ENCODE data around the gene CD320. TPM values are rescaled to one million over a fixed set of nuclear protein-coding genes. Genes with fewer than 3 reads are reported as not detected.
A peak's percentile ranks its signal among the peaks of the same experiment; 100 is the strongest.
"Not testable (repeated sequence)": the region's sequence is repeated elsewhere in the genome, so short reads cannot be mapped to it uniquely, and the experiment has no call there.

The CD320 gene
- polyA plus RNA-seq, 10 donors: 15.8 to 27.2 (median 19.7) TPM

DNA sequence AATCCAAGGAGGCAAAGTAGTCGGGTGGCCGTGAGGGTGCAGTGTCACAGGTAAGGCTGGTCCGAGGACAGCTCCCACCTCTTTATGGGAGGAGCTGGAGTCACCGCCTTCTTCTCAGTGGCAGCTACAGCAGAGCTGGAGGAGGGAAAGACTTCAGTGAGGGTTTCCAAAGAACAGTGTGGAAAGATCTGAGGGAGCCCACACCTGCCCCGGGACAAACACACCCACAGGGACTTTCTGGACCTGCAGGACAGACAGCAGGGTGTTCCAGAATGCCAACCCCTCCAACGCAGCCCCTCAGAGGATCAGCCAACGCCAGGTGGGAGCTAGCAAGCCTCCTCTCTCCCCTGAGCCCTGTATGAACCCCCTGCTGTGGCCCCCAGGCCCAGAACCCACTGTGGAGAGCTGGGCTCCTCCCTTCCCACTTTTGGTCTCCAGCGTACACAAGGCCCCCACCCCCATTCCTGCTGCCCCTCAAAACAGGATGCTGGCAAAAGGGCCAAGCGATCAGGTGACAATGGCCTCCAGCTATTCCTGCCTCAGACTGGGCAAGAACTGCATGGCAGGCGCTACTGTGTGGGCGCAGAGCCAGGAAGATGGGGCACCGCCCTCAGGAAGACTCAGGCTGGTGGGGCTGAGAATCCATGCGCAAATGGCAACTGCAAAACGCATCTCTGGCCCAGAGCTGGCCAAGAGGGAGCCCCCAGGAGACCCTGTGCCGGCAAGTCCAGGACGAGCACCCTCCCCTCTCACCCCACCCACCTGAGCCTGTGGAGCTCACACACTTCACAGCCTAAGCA, 3.5 kb upstream of the CD320 start:
- DNase-seq: no peak

GRCh38 chr19:8310342-8311055, 2.3 kb upstream of the CD320 start:
- DNase-seq: no peak

DNA sequence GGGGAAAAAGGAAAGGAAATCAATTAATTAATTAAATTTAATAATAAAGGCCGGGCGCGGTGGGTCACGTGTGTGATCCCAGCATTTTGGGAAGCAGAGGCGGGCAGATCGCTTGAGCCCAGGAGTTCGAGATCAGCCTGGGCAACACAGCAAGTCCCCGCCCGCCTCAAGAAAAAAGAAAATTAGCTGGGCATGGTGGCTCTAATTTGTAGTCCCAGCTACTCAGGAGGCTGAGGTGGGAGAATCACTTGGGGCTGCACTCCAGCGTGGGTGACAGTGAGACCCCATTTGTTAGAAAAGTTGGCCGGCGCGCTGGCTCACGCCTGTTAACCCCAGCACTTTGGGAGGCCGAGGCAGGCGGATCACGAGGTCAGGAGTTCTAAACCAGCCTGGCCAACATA, 733 bp upstream of the CD320 start:
- no peak for DNase-seq

- DNase-seq: no peak
Observed at GRCh38 chr19:8307400-8307964, 676 bp downstream of the CD320 start.

GRCh38 chr19:8306235-8307054, 1.7 kb downstream of the CD320 start:
- DNase-seq: peak in 1 of 3 donors; percentile 1

- DNase-seq: no peak
Observed at GRCh38 chr19:8305798-8306197, 2.4 kb downstream of the CD320 start.

DNA sequence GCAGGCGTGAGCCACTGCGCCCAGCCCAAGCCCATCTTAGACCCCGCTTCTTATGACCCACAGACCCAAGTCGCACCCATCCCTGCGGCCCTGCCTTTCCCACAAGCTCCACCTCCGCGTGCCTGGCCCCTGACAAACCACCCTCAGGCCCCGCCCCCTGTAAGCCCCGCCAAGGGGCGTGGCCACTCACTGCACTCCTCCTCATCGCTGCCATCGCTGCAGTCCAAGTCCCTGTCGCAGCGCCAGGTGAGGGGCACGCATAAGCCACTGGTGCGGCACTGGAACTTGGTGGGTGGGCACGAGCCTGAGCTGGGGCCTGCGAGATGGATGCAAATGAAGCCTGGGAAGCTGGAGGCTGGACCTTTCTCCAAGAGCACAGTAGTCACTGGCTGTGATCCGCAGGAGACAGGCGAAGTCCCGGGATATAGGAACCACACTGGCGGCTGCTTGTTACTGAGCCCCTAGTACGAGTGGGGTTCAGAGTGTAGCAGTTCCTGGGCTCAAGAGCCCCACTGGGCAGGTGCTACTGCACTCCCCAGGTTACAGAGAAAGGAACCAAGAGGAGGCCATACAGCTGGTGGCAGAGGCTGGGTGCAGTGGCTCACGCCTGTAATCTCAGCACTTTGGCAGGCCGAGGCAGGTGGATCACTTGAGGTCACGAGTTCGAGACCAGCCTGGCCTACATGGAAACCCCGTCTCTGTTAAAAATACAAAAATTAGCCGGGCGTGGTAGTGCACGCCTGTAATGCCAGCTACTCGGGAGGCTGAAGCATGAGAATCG, 3.1 kb downstream of the CD320 start:
- no peak for DNase-seq

DNA sequence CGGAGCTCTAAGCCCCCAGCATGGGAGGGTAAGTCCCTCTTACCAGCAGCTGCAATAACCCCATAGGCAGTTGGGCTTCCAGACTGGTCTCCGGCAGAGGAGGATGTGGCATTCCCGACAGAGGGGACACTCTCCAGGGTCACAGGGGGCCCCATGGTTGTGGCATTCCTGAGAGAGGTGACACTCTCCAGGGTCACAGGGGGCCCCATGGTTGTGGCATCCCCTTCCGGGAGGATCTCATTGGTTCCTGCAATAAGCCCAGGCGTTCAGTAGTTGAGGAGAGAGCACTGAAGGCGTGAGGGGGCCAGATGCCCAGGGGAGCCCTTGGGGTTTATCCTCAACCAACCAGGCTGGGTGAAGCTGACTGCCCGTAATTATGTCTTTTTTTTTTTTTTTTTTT, 5.4 kb downstream of the CD320 start:
- no peak for DNase-seq

DNA sequence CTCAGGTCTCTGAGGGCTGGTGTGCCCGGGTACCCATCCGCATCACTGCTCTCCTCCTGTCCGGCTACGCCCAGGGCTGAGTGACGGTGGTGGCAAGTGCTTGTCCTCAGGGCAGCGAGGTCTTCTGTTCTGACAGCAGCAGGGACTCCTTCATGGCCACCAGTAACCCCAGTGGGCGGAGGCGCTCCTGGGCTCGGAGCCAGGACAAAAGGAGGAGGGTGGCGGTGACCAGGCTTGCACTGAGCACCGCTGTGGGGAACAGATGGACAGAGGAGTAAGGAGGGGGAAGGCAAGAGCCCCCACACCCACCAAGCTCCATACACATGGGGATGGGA, 5.8 kb downstream of the CD320 start:
- peak in 1 of 3 donors; percentile 12 for DNase-seq

- DNase-seq: not testable (repeated sequence)
Observed at GRCh38 chr19:8291337-8291736, 16.8 kb downstream of the CD320 start.

DNA sequence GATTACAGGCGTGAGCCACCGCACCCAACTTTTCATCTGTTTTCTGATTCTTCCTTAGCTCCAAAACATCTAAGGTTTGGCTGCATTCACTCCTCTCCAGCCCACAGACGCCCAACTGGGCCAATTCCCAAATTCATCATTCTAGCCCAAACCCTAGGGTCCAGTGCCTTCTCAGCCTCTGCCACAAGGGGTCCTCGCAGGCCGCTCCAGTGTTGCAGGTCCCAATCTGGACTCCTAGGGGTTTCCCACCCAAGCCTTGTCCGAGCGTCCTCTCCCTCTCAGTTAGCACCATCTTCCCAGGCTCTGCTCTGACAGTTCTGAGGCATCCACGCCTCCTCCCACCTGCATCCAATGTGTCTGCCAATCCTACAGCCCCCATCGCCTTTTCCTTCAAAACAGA, 31.6 kb downstream of the CD320 start:
- not testable (repeated sequence) for DNase-seq

GRCh38 chr19:8269724-8270123, 38.4 kb downstream of the CD320 start:
- no peak for DNase-seq

DNA sequence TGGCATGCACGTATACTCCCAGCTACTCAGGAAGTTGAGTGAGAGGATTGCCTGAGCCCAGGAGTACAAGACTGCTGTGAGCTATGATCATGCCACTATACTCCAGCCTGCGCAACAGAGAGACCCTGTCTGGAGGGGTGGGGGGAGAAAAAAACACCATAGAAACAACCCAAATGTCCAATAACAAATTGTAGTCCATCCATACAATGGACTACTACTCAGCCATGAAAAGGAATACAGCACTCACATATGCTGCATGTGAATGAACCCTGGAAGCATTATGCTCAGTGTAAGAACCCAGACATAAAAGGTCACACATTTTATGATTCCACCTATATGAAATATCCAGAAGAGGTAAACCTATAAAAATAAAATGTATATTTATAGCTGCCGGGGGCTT, 42.3 kb downstream of the CD320 start:
- DNase-seq: no peak

DNA sequence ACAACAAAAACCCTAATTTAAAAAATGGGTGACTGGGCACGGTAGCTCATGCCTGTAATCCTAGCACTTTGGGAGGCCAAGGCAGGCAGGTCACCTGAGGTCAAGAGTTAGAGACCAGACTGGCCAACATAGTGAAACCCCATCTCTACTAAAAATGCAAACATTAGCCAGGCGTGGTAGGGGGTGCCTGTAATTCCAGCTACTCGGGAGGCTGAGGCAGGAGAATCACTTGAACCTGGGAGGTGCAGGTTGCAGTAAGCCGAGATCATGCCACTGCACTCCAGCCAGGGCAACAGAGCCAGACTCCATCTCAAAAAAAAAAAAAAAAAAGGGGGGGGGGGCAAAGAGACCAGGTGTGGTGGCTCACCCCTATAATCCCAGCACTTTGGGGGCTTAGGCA, 43.9 kb downstream of the CD320 start:
- not testable (repeated sequence) for DNase-seq

DNA sequence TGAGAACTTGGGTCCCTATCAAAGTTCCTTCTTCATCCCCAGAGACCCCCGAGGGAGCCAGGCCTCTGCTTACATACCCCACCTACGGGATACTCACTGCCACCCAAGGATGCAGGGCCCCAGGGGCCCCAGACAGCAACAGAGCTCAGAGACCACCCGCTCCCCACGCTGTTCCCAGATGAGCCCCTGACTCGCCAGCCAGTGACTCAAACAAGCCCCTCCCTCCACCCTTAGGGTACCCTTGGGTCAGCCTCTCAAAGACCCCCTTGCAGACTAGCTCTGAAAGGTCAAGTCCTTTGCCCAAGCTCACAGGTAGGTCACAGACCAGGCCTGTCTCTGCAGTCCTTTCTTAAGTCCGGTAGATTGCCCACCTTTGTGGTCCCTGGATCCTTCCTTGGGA, 45.7 kb downstream of the CD320 start:
- no peak for DNase-seq

DNA sequence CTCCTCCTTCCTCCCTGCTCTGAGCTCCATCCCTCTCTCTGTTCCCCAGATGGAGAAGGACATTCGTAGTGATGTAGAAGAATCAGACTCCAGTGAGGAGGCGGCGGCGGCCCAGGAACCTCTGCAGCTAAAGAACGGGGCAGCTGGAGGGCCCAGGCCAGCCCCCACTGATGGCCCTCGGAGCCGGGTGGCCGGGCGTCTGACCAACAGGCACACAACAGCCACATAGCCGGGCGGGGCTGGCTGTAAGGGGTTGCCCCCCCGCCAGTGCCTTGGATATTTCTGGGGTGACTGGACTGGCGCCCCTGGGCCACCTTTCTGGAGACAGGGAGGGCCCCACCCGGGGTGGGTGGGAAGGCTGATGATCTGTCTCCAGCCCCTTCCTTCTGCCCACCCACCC, 46.3 kb downstream of the CD320 start:
- no peak for DNase-seq

DNA sequence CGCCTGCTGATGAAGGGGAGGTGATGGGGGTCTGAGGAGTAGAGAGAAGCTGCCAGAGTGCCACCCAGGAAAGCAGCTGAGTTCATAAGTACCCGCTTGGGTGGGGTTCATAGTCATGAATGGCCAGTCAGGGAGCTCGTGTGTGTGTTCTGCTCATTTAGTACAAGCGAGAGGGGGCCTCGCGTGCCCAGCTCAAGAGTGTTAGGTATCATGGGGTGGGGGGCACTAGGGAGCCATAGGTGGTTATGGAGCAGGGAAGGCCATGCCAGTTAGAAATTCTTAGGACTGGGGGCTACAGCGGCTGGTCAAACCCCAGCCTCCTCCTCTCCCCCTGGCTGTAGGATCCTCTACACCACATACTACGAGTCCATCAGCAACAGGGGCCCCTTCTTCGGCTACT, 46.8 kb downstream of the CD320 start:
- DNase-seq: no peak

DNA sequence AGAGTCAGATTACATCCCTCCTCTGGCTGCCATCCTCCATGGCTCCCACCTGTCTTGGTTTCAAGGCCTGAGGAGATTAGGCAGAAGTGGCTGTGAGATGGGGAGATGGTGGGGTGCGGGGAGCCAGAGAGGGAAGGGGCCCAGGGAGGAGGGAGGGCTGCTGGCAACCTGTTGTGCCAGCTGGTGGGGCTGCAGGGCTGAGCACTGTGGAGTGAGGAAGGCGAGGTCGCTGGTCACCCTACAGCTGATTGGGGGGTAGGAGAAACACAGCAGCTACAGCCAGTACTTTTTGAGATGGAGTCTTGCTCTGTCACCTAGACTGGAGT, 48.3 kb downstream of the CD320 start:
- DNase-seq: no peak

- no peak for DNase-seq
Observed at GRCh38 chr19:8259142-8259921, 48.8 kb downstream of the CD320 start.

- no peak for DNase-seq
Observed at GRCh38 chr19:8257052-8257443, 51.1 kb downstream of the CD320 start.

All from muscle of back (tissue), 11 donors.